Activated CD4-positive, CD25-positive, alpha-beta regulatory T cell treated with anti-CD3 and anti-CD28 coated beads, Interleukin-2, amount 50 U/mL, for 24 hours (primary cell): ENCODE data around the gene SYNE2.
"Not testable (repeated sequence)": the region's sequence is repeated elsewhere in the genome, so short reads cannot be mapped to it uniquely, and the experiment has no call there.

Experiments used
- ATAC-seq, 2 donors: fragments of 150-1000 bp; cut with Tn5 transposase; one replicate each; pipeline ENCODE4 v1.10.0; 2021; ENCODE audit warnings: mild to moderate bottlenecking in 1 of 2, moderate library complexity in 1 of 2

SYNE2 gene

GRCh38 chr14:64089920-64090319 is 237.1 kb downstream of the SYNE2 start:
- no peak for ATAC-seq

- ATAC-seq: no peak
These were observed 238.4 kb downstream of the SYNE2 start for GRCh38 chr14:64091217-64091616.

GRCh38 chr14:64092338-64092737 is 239.5 kb downstream of the SYNE2 start:
- ATAC-seq: no peak

- ATAC-seq: no peak
These were observed 240.1 kb downstream of the SYNE2 start for GRCh38 chr14:64092940-64093339.

- ATAC-seq: no peak
These were observed 242.8 kb downstream of the SYNE2 start for GRCh38 chr14:64095620-64096019.

GRCh38 chr14:64098120-64098519 is 245.3 kb downstream of the SYNE2 start:
- no peak for ATAC-seq

- ATAC-seq: no peak
These were observed 254.6 kb downstream of the SYNE2 start for GRCh38 chr14:64107438-64107837.

- ATAC-seq: no peak
These were observed 257.2 kb downstream of the SYNE2 start for GRCh38 chr14:64109819-64110554.

GRCh38 chr14:64110802-64111201 is 258.0 kb downstream of the SYNE2 start:
- no peak for ATAC-seq

- ATAC-seq: no peak
These were observed 260.3 kb downstream of the SYNE2 start for GRCh38 chr14:64112867-64113678.

GRCh38 chr14:64114166-64114565 is 261.4 kb downstream of the SYNE2 start:
- no peak for ATAC-seq

- no peak for ATAC-seq
These were observed 262.0 kb downstream of the SYNE2 start for GRCh38 chr14:64114796-64115195.

- no peak for ATAC-seq
These were observed 262.6 kb downstream of the SYNE2 start for GRCh38 chr14:64115401-64115800.

GRCh38 chr14:64117671-64118402 is 265.0 kb downstream of the SYNE2 start:
- ATAC-seq: no peak

- not testable (repeated sequence) for ATAC-seq
These were observed 265.6 kb downstream of the SYNE2 start for GRCh38 chr14:64118403-64118742.

- no peak for ATAC-seq
These were observed 266.1 kb downstream of the SYNE2 start for GRCh38 chr14:64118892-64119291.

GRCh38 chr14:64119500-64119899 is 266.7 kb downstream of the SYNE2 start:
- ATAC-seq: no peak

GRCh38 chr14:64119980-64120379 is 267.2 kb downstream of the SYNE2 start:
- ATAC-seq: no peak

GRCh38 chr14:64123241-64123822 is 270.5 kb downstream of the SYNE2 start:
- peak; percentile 32 to 60 for ATAC-seq

- no peak for ATAC-seq
These were observed 272.5 kb downstream of the SYNE2 start for GRCh38 chr14:64125270-64125669.

GRCh38 chr14:64126548-64126947 is 273.7 kb downstream of the SYNE2 start:
- ATAC-seq: no peak

GRCh38 chr14:64137657-64138290 is 285.0 kb downstream of the SYNE2 start:
- ATAC-seq: no peak
